NCI-H2081 (cell line): ENCODE measurements around the gene SEMA3D.

Source experiments
- DNase-seq, 2 experiments: peaks; one replicate each; lab custom pipeline; 2025; lab: John Stamatoyannopoulos, UW

Gene SEMA3D

GRCh38 chr7:85186521-85187241 is at the start of gene SEMA3D:
SEMA3D (minus strand) TSS chr7:85187056; CDS start chr7:85121891, 65,165 bp downstream.
- DNase-seq = peak; percentile 81 to 86

DNA sequence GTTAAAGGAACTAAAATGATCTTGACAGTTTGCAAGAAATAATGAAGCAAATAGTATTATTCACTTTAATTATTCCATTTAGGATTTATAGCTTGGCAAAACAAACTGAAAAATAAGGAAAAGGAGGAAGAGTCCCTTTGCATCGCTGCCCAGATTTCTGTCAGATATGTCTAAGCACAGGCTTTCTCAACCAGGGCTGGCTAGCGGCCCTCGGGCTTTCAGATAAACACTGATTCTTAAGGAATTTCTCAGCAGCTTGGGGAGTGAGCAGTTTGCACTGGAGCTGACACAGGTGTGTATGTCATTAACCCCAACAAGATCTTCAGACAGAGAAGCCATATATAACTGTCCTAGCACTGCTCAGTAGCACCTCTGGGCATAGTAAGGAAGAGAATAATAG is 47.9 kb upstream of the SEMA3D start:
- DNase-seq = no peak

- no peak for DNase-seq
These were observed 45.2 kb upstream of the SEMA3D start for GRCh38 chr7:85232068-85232467.

DNA sequence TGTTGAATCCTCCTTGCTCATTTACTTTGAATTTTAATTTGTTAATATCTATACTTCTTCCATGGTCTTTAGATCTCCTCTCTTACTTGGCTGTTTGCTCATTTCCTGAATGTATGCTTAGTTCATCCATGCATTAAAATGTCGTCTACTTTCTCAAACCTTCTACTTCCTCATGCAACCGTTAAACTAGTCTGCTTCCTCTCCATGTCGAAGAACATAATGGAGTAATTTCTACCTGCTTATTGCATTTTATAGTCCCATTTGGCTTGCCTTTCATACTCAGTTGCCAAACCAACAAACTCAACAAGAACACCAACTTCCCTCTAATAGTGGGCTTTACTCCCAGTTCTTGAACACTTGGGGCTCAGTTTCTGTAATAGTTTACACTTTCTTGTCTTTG is 43.8 kb upstream of the SEMA3D start:
- DNase-seq = no peak

- DNase-seq = no peak
These were observed 42.7 kb upstream of the SEMA3D start for GRCh38 chr7:85229544-85229943.

GRCh38 chr7:85226361-85227085 is 39.7 kb upstream of the SEMA3D start:
- no peak for DNase-seq

DNA sequence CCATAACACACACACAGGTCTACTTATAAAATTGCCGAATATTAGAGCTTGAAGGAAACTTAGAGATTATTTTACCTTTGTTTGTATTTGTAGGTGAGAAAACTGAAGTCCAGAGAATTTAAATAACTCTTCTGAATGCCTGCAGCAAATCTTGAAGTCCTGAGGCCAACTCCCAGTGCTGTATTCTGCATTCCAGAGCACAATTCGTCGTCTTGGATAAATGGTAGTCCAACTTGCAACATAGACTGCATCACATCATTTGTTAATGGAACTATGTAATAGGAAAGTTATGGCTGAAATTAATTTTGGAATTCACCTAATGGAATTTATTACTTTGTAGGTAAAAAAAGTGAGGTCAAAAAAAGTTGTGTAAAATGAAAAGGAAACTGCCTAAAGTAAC is 37.3 kb upstream of the SEMA3D start:
- no peak for DNase-seq

- DNase-seq = no peak
These were observed 35.7 kb upstream of the SEMA3D start for GRCh38 chr7:85222522-85222921.

GRCh38 chr7:85221796-85222195 is 34.9 kb upstream of the SEMA3D start:
- no peak for DNase-seq

GRCh38 chr7:85220651-85221050 is 33.8 kb upstream of the SEMA3D start:
- no peak for DNase-seq

- DNase-seq = no peak
These were observed 33.2 kb upstream of the SEMA3D start for GRCh38 chr7:85220023-85220422.

DNA sequence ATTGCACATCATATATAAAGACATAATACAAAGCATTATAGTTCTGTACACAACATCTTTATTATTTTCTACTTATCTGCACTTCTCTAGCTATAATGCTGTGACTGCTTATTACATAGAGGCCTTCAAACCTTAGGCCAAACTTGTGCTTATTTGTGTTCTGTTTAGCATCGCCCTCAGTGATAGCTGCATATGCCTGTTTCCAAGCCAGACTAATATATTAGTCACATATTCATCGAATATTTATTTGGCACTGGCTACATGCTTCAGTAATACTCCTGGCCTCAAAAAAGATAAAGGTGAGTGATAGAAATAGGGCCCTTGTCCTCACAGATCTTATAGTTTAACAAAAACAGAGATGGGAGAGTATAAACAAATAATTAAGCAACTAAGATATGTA is 30.2 kb upstream of the SEMA3D start:
- no peak for DNase-seq

DNA sequence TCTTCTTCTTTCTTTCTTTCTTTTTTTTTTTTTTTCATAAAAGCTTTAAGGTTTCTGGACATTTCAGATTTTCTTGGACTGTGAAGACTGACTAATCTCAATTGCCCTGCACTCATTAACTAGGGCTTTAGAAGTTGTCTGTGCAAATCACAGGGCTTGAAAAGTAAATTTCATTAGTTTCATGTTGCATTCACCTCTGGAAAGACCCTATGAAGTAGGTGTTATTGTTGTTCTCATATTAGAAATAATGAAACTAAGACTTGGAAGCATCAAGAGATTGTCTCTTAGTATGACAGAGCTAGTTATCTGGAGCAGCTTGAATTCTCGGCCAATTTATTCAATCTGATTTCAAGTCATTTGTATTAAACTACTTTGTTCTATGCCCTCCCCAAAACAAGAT is 28.2 kb upstream of the SEMA3D start:
- DNase-seq = no peak

DNA sequence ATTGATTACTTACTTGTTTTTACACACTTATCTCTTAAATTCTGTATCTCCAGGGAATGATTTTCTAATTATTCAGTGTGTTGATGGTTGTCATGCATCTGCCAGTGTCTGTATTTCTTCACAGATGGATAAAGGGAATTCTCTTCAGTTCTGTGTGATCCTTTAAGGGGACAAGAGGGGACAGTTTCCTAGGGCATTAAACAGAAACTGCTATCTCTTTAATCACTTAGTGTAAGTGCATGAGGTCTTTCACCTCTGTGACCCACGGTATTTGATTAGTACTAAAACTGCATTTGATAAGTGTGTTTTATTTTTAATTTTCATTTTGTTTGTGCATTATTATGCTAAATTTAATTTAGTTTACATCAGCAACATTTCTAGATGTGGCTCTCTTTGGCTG is 26.6 kb upstream of the SEMA3D start:
- DNase-seq = no peak

- DNase-seq = no peak
These were observed 18.9 kb upstream of the SEMA3D start for GRCh38 chr7:85205754-85206153.

- no peak for DNase-seq
These were observed 17.6 kb upstream of the SEMA3D start for GRCh38 chr7:85204496-85204895.

GRCh38 chr7:85204061-85204460 is 17.2 kb upstream of the SEMA3D start:
- no peak for DNase-seq

DNA sequence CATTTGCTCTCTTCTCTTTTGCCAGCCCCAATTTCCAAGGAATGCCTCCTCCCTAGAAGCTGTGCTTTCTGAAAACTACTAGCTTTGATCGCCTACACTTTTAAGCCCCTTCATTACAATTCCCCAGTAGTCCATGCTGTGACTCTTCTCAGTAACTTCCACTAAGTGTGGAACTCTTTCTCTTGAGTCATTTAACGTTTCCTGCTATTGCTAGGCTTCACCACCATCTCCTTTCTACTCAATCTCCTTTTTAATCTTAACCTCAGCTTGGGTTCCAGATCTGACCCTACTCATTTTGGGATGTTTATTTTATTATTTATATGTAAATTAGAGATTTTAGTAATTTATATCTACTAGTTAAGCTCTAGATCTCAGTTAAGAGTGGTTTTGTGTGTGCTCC is 14.4 kb upstream of the SEMA3D start:
- no peak for DNase-seq

- DNase-seq = no peak
These were observed 9.8 kb upstream of the SEMA3D start for GRCh38 chr7:85196696-85197095.

- DNase-seq = peak in 1 of 2 experiments; percentile 50
These were observed 4.5 kb upstream of the SEMA3D start for GRCh38 chr7:85191383-85191782.

GRCh38 chr7:85186083-85186520 is 754 bp downstream of the SEMA3D start:
- peak in 1 of 2 experiments; percentile 47 for DNase-seq

DNA sequence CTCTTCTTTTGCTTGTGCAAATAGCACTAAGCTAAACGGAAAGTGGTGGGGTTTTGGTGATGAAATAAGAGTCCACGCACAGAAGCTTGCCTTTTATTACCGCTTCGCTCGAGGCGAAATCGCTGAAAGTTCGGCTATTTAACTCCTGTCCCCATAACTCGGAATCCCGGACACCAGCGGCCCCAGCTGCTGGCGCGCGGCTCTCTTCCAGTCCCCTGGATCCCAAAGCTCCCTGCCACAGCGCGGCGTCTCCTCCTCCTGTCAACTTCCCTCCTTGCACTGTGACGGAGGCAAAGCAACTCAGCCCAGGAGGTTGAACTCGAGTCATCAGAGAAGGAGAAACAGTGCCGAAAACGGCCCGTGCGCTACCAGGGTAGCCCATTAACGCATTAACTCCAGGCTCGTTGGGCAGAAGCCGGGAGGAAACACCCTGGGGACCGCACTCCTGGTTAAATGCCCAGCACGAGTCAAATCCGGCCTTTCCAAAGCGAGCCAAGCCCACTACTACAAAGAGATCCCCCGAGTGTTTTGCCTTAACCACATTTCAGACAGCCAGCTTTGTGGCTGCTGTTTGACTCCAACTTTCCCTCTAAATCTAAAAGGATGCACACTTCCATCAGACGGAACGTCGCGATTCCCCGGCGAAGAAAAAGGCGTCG is 1.3 kb downstream of the SEMA3D start:
- DNase-seq = peak; percentile 18 to 48
